Measurements from ENCODE around the gene SDK2.

SDK2 gene

DNA sequence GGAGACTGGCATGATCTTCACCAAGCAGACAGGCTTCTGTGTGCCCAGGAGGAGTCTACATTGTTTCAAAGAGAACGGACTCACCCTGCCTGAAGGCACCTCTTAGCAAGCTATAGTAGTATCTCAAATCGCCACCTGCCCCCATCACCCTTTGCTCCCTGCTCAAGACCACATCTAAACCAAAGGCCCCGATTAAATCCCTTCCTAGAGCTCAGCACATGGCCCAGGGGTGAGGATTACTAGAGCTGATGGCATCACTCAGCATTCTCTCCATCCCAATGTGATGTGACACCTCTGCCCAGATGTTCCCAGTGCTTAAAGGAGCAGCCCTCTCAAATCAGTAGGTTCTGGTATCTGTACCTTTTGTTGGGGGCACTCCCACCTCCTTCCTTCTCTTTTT is 324.5 kb downstream of the SDK2 start:
- TF ChIP-seq GATA3 (IDR thresholded peaks at IDR 0.05; ENCODE audit: low read depth, low read length): no peak
- TF ChIP-seq GATA2 (IDR thresholded peaks at IDR 0.05; ENCODE audit: low read depth, low read length): no peak

DNA sequence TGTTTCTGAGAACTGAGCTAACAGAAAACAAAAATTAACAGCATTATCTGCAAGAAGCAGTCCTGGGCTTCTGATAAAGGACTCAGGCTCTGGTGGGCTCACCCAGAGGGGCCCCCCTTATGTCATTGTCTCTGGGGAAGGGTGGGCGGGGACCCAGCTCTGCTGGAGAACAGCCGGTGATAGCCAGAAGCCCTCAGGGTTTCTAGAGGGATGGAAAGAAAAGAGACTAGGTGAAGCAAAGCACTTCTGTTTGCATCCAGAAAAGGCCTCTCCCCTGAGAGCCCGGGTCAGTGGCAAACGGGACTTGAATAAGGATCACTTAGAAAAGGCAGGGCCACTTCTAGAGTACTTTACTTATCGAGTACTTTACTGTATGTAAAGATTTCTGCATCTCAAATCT is 325.4 kb downstream of the SDK2 start:
- TF ChIP-seq GATA3 (IDR thresholded peaks at IDR 0.05; ENCODE audit: low read depth, low read length): no peak
- TF ChIP-seq GATA2 (IDR thresholded peaks at IDR 0.05; ENCODE audit: low read depth, low read length): no peak

DNA sequence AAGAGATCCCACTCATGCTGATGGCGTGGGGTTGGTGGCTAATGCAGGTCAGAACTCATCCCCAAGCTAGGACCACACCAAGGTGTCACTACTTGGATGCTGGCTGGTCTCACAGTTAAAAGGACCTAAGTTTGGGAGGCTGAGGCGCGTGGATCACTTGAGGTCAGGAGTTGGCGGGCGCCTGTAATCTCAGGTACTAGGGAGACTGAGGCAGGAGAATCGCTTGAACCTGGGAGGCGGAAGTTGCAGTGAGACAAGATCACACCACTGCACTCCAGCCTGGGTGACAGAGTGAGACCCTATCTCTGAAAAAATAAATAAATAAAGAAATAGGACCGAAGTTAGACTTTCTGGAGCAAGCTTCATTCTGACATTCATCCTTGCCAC is 325.8 kb downstream of the SDK2 start:
- TF ChIP-seq GATA3 (IDR thresholded peaks at IDR 0.05; ENCODE audit: low read depth, low read length): no peak
- TF ChIP-seq GATA2 (IDR thresholded peaks at IDR 0.05; ENCODE audit: low read depth, low read length): no peak

DNA sequence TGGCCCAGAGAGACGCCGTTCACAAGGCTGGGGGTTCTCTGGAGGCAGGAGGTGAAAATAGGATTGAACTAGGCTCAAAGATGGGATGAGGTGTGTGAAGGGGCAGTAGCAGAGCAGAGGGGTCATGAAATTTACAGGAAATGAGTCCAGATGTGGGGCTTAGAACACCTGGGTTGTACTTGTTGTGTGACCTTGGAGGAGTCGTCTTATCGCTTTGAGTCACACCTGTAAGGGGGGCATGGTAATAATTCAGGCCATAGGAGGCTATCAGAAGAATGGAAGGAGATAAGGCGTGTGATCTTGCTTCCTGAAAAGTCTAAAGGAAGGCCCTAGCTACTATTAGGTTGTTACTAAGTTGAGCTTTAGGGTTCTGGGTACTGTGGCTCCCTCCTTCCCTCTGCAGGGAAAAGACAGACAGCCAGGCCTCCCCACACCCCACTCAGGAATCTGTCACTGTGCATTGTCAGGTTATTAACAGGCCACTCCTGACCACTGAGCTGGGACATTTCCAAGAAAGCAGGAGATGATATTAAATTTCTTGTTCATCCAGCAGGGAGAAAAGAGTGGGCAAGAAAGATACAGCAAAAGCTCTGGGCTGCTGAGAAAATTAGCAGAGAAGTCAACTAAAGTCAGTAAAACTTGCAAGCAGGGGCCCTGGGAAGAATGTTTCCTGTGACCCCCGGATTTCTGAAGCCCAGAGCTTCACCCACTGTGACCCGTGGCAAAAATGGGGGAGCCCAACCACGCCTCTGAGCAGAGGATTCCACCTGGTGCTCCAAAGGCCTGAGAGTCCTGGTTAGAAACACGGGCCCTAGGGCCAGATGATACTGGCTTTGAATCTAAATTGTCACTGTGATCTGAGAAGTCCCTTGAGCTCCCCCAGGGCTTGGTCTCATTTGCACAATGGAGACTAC is 326.5 kb downstream of the SDK2 start:
- TF ChIP-seq GATA3 (IDR thresholded peaks at IDR 0.05; ENCODE audit: low read depth, low read length) (no peak), GATA2 (IDR thresholded peaks at IDR 0.05; ENCODE audit: low read depth, low read length) (no peak)

DNA sequence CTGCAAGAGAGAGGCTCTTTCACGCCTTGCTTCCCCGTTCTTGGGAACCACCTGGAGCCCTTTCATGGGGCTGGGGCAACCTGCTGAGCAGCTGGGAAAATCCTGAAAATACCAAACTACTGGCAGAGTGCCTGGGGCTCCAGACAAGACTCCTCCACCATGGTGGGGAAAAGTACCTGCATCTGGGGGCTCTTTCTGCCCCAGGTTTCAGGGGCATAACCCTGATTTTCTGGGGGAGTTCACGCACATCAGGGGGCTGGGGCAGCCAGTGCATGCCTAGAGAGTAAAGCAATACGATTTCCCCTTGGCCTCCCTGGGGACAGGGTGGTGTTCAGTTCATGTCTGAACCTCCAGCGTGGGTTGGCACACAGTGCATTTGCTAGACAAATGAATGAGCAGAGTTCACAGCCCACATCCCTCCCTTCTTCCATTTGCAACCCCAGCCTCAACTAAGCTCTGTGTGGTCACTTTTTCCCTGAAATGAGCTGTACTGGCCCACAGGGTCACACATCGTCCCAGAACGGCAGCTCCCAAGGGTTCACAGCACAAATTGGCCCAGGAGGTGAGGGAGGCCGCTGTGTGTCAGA is 327.2 kb downstream of the SDK2 start:
- TF ChIP-seq GATA3 (IDR thresholded peaks at IDR 0.05; ENCODE audit: low read depth, low read length) (no peak), GATA2 (IDR thresholded peaks at IDR 0.05; ENCODE audit: low read depth, low read length) (no peak)

DNA sequence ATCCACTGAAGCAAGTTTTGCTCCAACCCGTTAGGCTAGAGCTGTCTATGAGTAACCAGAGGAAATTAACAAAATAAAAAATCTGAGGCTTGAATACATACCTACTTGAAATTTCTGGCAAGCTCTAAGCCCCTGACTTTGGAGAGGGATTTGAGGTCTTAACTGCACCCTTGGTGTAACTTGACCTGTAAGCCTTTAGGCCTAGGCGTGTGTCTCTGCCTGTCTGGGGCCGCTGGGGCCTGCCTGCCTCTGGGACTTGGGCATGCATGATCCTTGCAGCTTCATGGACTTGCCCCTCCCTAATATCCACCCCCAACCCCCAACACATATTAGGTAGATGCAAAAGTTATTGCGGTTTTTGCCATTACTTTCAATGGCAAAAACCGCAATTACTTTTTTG is 328.8 kb downstream of the SDK2 start:
- no peak for TF ChIP-seq GATA2 (IDR thresholded peaks at IDR 0.05; ENCODE audit: low read depth, low read length)
- TF ChIP-seq GATA3 (IDR thresholded peaks at IDR 0.05; ENCODE audit: low read depth, low read length): no peak

DNA sequence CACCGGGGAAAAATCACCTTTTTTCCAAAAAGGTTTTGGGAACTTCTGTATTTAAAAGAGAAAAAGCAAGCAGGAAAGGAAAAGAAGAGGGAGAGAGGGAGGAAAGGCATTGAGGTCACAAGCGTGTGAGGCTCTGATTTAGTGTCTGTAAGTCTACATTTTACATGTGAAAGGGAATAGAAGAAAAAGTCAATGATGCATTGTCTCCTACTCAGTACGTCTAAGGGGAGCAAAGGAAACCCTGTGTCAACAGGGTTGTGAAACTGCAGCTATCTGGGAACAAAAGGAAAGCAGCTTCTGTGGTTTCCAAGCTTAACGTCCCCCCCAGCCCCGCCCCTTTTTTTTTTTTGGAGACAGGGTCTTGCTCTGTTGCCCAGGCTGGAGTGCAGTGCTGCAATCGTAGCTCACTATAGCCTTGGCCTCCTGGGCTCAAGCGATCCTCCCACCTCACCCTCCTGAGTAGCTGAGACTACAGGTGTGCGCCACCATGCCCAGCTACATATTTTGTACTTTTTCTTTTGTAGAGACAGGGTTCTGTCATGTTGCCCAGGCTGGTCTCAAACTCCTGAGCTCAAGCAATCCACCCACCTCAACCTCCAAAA is 330.6 kb downstream of the SDK2 start:
- TF ChIP-seq GATA2 (IDR thresholded peaks at IDR 0.05; ENCODE audit: low read depth, low read length): no peak
- no peak for TF ChIP-seq GATA3 (IDR thresholded peaks at IDR 0.05; ENCODE audit: low read depth, low read length)

DNA sequence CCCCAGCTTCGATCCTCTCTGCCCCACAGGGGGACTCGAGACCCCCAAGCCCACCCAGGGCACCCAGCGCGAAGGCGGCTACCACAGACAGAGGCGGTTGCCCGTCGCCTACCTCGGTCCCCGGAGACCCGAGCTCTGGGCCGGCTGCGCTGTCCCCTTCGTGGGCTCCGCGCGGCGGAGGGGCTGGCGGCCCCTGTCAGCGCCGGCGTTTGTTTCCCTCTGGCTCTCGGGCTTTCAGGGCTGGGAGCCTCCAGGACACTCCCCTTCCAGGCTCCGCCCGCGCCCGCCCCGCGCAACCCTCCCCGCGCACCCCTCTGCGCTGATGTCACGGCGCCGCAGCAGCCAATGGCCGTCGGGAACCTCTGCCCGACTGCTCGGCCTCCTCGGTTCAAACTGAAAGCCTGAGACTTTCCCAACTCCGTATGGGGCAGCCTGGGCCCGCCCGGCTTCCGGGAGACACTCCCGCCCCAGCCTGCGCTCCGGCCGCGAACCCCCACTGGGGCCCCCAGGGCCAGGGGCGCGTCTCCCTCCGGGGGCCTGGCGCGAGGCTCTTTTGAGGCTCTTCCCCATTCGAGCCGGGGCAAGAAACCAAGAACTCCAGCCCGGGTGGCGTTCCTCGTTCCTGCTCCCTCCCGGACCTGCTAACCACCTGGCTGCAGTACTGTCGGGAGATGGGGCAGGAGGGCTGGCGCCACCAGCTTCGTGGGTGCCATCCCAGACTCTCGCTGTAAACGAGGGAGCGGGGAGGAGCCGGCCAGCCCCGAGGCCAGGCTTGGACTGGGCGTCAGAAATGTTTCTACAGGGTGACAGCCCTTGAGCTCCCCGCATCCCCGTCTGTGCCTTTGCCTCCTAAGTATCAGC is 332.2 kb downstream of the SDK2 start, which contains the start of gene CDC42EP4:
TSS of gene CDC42EP4 (minus strand) at position 221 of the 861 bp plus-strand sequence. CDS start 25,501 bp downstream, outside the sequence.
- TF ChIP-seq GATA3 (IDR thresholded peaks at IDR 0.05; ENCODE audit: low read depth, low read length): no peak
- no peak for TF ChIP-seq GATA2 (IDR thresholded peaks at IDR 0.05; ENCODE audit: low read depth, low read length)

DNA sequence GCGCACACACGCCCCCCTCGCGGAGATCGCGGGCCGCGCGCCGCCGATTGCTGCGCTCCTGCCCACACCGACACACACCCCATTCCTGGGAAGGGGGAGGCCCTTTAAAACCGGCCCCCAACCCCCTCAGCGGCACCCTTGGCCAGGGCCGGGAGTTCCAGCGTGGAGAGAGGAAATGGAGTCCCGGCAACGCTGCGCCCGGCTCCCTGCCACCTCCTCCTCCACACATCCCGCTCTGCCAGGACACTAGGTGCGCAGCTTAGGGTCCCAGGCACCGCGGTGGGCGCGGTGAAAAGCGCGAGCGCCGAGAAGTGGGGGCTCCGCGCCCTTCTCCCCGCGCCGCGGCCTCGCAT is 332.8 kb downstream of the SDK2 start:
- TF ChIP-seq GATA2 (IDR thresholded peaks at IDR 0.05; ENCODE audit: low read depth, low read length): no peak
- no peak for TF ChIP-seq GATA3 (IDR thresholded peaks at IDR 0.05; ENCODE audit: low read depth, low read length)

DNA sequence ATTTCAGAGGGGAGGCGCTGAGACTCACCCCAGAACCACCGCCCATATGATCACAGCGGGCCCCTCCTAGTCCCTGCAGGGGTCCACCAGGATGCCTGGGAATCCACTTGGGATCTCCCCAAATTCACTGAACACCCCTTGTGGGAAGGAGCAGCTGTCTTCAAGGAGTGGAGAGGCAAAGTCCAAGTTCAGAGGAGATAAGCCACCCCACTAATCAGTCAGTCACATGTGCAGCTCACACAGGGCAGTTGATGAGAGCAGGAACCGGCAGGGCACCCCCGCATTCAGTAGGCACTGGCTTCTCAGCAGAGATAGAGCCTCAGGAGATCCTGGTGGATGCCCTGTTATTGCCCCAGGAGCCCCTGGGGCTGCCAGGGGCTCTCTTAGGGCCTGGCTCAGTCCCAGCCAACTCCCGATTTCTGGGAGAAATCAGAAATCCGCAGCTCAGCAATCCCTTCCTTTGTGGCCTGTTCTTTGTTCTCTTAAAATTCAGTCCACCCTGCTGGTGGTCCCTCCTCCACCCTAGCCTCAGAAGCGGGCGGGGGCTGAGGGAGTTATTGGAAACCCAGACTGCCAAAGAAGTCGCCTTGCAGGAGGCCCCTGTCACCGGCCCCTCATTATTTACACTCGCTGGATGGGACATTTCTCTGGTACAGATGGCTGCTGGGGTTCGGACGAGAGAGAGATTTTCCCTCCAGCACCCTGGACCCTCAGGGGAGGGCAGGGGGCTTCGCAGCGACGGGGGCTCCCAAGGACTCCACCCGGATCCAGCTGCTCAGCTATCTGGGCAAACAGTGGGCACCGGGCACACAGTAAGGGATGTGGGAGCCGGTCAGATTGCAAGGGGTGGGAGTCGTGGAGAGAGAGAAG is 334.3 kb downstream of the SDK2 start:
- TF ChIP-seq GATA3 (IDR thresholded peaks at IDR 0.05; ENCODE audit: low read depth, low read length) (no peak), GATA2 (IDR thresholded peaks at IDR 0.05; ENCODE audit: low read depth, low read length) (no peak; the same call in 1 of the 2 replicates)

DNA sequence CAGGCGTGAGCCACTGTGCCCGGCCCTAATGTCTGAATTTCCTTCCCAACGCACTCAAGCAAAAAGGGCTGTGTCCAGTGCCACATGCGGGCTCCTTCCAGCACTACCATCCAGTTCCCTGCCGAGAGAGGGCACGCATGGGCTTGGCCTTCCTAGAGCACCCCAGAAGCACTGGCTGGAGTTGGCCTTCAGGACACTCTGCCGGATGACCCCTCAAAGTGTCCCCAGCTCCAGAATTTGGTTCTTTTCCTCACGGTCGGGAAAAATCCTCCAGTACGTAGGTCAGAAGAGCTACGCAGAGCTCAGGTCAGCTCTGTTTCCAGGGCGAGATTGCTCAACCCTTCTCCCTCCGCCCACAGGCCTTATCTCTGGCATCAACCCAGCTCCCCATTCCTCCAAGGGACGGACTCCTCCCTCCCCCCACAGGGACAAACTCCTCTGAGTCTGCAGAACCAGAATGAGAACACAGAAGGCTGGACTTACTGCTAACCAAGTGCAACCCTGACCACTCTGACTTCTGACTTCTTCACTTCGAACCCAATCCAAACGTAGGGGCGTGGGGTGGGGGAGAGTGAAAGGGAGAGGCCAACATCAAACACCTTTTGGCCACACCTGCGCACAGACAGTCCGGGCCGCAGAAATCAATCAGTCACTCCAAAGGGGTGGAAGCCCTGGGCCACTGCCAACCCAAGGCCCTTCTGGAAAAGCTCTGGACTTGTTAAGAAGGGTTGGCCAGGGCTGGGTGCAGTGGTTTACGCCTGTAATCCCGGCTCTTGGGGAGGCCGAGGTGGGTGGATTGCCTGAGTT is 336.0 kb downstream of the SDK2 start:
- no peak for TF ChIP-seq GATA3 (IDR thresholded peaks at IDR 0.05; ENCODE audit: low read depth, low read length)
- peak; percentile 57 for TF ChIP-seq GATA2 (IDR thresholded peaks at IDR 0.05; ENCODE audit: low read depth, low read length)

DNA sequence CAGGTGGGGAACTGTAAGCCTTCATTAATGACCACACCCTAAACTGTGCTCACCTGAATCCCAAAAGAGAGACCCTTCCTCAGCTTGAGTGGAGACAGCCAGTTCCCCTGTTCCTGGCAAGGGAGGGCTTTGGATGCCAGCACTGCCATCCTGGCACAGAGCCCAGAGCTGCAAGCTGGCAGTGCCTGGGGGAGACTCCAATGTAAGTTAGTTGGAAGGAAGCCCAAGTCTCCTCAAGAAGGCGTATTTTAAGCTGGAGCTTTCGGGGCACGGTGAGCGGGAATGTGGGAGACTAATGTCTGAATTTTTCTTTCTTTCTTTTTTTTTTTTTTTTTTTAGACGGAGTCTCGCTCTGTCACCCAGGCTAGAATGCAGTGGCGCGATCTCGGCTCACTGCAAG is 337.1 kb downstream of the SDK2 start:
- TF ChIP-seq GATA3 (IDR thresholded peaks at IDR 0.05; ENCODE audit: low read depth, low read length): no peak
- no peak for TF ChIP-seq GATA2 (IDR thresholded peaks at IDR 0.05; ENCODE audit: low read depth, low read length)

All from SH-SY5Y (cell line).